Lower leg skin (tissue), 4 donors: Measurements from ENCODE around the gene NISCH. TPM values are rescaled to one million over a fixed set of nuclear protein-coding genes. Genes with fewer than 3 reads are reported as not detected.

ENCODE experiments used
- DNase-seq, 2 donors: peaks; one replicate each; pipeline ENCODE4 v3.0.0-alpha.2; 2019; ENCODE audit warnings: low spot score in 2 of 2
- H3K4me3 ChIP-seq: fragments of 200-600 bp; sonication (generic); 2 replicates; pipeline ENCODE4 v1.5.1; 2017; ENCODE audit warnings: mild to moderate bottlenecking, low read depth; ENCODE audit not compliant: poor library complexity, severe bottlenecking
- POLR2A ChIP-seq, 2 donors: fragments of 450-650 bp; IDR thresholded peaks; one replicate each; pipeline ENCODE4 v1.6.1; 2016 to 2017; ENCODE audit warnings: antibody characterized with exemption in 2 of 2, mild to moderate bottlenecking in 1 of 2, moderate library complexity in 1 of 2
- WGBS, 2 donors: methylation state at CpG; one replicate each; pipeline ENCODE4 v1.1.5; 2018; 5-methylcytosine and 5-hydroxymethylcytosine counted together
- intact Hi-C: fragments of 100-400 bp; cut with DNase I; formaldehyde crosslinking; loops from one replicate; pipeline ENCODE4 v1.15.0; 2023; ENCODE audit warnings: low total_unique reads
- total RNA-seq, 4 donors: library from RNA; depleted of rRNA; stranded (reverse); fragments of >200 nt; gene quantifications; one replicate each; pipeline ENCODE4 v1.1.0, GENCODE V29; 2016
- TF ChIP-seq, protein P1 (sequence below), 3 donors: fragments of 450-650 bp; IDR thresholded peaks; one replicate each; pipeline ENCODE4 v1.5.1; 2016; ENCODE audit warnings: antibody characterized with exemption in 3 of 3, mild to moderate bottlenecking in 3 of 3, moderate library complexity in 2 of 3

NISCH gene
- total RNA-seq, 4 donors from 2014 or later = 69.9 to 133 (median 85.9) TPM

DNA sequence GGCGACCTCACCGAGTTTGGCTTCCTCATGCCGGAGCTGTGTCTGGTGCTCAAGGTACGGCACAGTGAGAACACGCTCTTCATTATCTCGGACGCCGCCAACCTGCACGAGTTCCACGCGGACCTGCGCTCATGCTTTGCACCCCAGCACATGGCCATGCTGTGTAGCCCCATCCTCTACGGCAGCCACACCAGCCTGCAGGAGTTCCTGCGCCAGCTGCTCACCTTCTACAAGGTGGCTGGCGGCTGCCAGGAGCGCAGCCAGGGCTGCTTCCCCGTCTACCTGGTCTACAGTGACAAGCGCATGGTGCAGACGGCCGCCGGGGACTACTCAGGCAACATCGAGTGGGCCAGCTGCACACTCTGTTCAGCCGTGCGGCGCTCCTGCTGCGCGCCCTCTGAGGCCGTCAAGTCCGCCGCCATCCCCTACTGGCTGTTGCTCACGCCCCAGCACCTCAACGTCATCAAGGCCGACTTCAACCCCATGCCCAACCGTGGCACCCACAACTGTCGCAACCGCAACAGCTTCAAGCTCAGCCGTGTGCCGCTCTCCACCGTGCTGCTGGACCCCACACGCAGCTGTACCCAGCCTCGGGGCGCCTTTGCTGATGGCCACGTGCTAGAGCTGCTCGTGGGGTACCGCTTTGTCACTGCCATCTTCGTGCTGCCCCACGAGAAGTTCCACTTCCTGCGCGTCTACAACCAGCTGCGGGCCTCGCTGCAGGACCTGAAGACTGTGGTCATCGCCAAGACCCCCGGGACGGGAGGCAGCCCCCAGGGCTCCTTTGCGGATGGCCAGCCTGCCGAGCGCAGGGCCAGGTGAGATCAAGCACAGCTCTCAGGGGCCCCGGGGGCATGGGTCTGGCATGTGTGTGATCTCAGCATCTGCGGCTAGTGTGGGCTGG lies 32.6 kb downstream of the NISCH start:
- no peak for DNase-seq
- no peak overlapping the region for H3K4me3 ChIP-seq
- 93 to 95% methylated on average over 59 of the region's 59 CpGs for WGBS, 2 donors
- TF ChIP-seq POLR2A (IDR thresholded peaks at IDR 0.05) = no peak
- TF ChIP-seq, protein P1, sequence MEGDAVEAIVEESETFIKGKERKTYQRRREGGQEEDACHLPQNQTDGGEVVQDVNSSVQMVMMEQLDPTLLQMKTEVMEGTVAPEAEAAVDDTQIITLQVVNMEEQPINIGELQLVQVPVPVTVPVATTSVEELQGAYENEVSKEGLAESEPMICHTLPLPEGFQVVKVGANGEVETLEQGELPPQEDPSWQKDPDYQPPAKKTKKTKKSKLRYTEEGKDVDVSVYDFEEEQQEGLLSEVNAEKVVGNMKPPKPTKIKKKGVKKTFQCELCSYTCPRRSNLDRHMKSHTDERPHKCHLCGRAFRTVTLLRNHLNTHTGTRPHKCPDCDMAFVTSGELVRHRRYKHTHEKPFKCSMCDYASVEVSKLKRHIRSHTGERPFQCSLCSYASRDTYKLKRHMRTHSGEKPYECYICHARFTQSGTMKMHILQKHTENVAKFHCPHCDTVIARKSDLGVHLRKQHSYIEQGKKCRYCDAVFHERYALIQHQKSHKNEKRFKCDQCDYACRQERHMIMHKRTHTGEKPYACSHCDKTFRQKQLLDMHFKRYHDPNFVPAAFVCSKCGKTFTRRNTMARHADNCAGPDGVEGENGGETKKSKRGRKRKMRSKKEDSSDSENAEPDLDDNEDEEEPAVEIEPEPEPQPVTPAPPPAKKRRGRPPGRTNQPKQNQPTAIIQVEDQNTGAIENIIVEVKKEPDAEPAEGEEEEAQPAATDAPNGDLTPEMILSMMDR (IDR thresholded peaks at IDR 0.05) = no peak
- intact Hi-C loops = no loop called here

DNA sequence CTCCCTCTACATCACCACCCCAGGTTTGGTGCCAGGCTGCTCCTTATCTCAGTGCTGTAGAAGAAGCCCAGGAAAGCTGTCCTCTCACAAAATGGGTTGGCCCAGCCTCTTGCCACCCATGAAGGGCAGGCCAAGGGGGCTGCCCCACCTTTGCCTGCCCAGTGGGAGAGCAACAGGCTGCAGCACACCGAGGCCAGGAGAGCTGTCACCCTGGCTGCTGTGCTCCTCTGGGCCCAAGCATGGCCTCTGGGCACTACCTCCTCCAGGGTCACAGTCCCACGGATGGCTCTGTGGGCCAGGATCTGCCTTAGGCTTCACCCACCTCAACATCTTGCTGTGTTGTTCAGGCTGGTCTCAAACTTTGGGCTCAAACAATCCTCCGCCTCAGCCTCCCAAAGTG lies 33.3 kb downstream of the NISCH start:
- H3K4me3 ChIP-seq = no peak overlapping the region
- 87 to 100% methylated on average over 1 to 3 of the region's 3 CpGs for WGBS, 2 donors
- TF ChIP-seq POLR2A (IDR thresholded peaks at IDR 0.05) = no peak
- TF ChIP-seq, protein P1 (IDR thresholded peaks at IDR 0.05) = no peak
- intact Hi-C loops = no loop called here
- no peak for DNase-seq

DNA sequence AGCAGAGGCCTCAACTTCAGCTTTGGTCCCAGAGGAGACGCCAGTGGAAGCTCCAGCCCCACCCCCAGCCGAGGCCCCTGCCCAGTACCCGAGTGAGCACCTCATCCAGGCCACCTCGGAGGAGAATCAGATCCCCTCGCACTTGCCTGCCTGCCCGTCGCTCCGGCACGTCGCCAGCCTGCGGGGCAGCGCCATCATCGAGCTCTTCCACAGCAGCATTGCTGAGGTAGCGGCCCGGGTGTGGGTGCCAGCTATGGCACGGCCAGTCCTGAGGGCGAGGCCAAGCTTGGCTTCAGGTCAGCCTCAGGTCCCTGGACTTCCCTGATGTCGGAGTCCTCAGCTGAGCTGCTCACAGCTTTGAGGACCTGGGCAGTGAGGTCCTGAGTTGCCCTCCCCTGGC lies 34.0 kb downstream of the NISCH start:
- no peak for TF ChIP-seq POLR2A (IDR thresholded peaks at IDR 0.05)
- TF ChIP-seq, protein P1 (IDR thresholded peaks at IDR 0.05) = no peak
- WGBS, 2 donors = 84 to 90% methylated on average over 14 to 18 of the region's 18 CpGs
- intact Hi-C loops = no loop called here
- H3K4me3 ChIP-seq = no peak overlapping the region
- no peak for DNase-seq

DNA sequence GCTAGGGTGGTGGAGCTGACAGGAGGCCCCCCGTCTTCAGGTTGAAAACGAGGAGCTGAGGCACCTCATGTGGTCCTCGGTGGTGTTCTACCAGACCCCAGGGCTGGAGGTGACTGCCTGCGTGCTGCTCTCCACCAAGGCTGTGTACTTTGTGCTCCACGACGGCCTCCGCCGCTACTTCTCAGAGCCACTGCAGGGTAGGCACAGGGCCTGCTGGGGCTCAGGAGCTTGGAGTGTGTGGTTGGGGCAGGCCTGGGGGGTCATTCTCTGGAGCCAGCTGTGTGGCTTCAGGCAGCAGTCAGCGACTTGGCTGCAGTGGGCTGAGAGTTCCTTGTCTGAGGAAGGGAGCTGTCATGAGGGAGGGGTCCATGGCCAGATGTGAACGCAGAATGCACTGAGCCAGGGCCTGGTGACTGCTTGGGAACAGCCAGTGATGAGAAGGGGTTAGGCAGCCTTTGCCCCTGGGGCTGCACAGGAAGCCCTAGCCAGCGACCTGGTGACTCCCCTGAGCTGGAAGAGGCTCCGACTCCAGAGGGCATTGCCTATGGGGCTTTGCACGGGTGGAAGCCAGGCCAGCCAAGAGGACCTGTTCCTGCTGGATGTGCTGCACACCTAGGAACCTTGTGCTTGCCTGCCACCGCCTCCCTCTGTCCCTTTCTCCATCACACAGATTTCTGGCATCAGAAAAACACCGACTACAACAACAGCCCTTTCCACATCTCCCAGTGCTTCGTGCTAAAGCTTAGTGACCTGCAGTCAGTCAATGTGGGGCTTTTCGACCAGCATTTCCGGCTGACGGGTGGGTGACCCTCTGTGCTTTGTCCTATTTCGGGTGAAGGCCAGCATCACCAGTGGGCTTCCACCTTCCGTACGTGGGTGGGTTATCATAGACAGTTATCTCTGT lies 34.9 kb downstream of the NISCH start:
- no peak for TF ChIP-seq POLR2A (IDR thresholded peaks at IDR 0.05)
- TF ChIP-seq, protein P1 (IDR thresholded peaks at IDR 0.05) = no peak
- no peak overlapping the region for H3K4me3 ChIP-seq
- 77 to 79% methylated on average over 17 to 22 of the region's 22 CpGs for WGBS, 2 donors
- intact Hi-C loops = no loop called here
- DNase-seq = no peak

DNA sequence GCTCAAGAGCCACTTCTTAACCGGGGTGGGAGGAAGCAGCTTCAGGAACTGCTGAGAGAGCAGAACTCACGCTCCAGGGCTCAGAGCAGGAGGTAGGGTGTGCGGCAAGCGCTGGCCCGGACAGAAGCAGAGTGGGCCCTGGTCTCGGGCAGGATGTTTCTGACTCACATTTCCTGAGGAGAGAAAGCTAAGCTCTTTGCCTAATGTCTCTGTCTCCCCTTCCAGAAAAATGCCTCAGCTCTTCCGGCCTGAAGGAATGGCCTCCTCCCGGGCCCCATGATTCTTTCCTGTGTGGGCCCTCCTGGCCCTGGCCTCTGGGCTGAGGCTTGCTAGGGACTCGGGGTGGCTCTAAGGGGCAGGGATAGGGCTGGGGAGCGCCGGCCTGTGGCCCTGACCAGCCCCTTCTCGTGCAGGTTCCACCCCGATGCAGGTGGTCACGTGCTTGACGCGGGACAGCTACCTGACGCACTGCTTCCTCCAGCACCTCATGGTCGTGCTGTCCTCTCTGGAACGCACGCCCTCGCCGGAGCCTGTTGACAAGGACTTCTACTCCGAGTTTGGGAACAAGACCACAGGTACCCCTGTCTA lies 35.6 kb downstream of the NISCH start:
- DNase-seq = no peak
- TF ChIP-seq, protein P1 (IDR thresholded peaks at IDR 0.05) = no peak
- TF ChIP-seq POLR2A (IDR thresholded peaks at IDR 0.05) = no peak
- no peak overlapping the region for H3K4me3 ChIP-seq
- whole genome bisulfite sequencing, 2 donors = 81% methylated on average over 21 to 23 of the region's 23 CpGs
- intact Hi-C loops = no loop called here
